ENCODE measurements around the gene ACOT7.

ACOT7 gene

DNA sequence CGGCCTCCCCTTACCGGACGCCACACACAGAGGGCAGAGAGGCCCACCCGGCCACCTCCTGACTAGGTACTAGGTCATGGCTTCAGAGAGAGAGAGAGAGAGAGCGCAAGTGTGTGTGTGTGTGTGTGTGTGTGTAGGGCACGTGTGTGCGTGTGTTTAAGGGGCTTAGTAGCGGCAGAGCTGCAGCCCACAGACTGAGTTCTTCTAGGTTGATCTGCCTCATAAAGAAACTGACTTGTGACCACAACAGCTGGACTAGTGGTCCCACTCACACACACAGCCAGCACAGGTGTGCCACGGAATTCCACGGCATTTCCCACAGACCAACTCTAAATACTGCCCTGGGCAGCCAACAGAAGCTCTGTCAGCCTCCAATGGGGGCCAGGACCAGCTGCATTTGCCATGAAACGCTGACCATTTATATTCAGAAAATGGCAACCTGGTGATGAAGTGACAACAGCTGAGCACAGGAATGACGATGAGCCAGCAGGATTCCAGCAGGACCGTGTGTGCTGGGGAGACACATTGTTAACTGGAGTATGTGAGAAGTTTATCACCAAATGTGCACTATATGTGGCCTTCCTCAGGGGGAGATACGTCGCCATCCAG lies 93.9 kb downstream of the ACOT7 start:
- no peaks in the 10 kb centered on the region for H3K27me3 ChIP-seq (replicated peaks; ENCODE audit: control insufficient read depth, insufficient read depth, low read length)
- H3K4me1 ChIP-seq (ENCODE audit: control insufficient read depth, insufficient read depth, low read length), result no peaks in the 10 kb centered on the region
- no peak overlapping the region for H3K4me3 ChIP-seq (ENCODE audit: low read length)
- no peaks in the 10 kb centered on the region for H3K9me3 ChIP-seq (ENCODE audit: control insufficient read depth, low read length)
- DNase-seq (ENCODE audit: low read depth), result no peak
- H3K9ac ChIP-seq (ENCODE audit: low read length), result no peak overlapping the region
- H3K36me3 ChIP-seq (ENCODE audit: control insufficient read depth, insufficient read depth, low read length, severe bottlenecking), result no peaks in the 10 kb centered on the region

DNA sequence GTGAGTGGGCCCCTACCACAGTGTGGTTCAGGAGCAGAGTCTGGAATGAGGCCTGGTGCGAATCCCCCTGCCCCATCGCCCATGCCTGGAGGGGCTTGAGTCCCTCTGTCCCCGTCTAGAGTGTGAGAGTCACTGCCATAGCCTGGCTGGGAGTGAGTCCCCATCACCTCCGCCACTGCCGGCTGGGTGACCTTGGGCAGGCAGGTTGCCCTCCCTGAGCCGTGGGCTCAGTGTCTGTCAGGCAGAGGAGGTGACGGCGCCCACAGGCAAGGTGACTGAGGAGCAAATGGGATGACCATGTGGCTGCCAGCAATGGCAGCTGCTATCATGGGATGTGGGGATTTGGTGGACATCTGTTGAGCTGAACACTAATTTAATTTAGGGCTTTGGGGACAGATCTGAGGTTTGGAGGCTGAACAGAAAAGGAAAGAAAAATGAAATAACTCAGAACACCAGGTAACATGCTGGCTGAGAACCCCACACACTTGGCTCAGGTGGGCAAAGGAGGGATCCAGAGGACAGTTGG lies 94.6 kb downstream of the ACOT7 start:
- Histone ChIP-seq H3K9me3 (ENCODE audit: control insufficient read depth, low read length) (no peaks in the 10 kb centered on the region), H3K36me3 (ENCODE audit: control insufficient read depth, insufficient read depth, low read length, severe bottlenecking) (no peaks in the 10 kb centered on the region), H3K9ac (ENCODE audit: low read length) (no peak overlapping the region), H3K27me3 (replicated peaks; ENCODE audit: control insufficient read depth, insufficient read depth, low read length) (no peaks in the 10 kb centered on the region), H3K4me3 (ENCODE audit: low read length) (no peak overlapping the region), H3K4me1 (ENCODE audit: control insufficient read depth, insufficient read depth, low read length) (peaks cover 6% of the 10 kb centered on the region)
- no peak for DNase-seq (ENCODE audit: low read depth)

DNA sequence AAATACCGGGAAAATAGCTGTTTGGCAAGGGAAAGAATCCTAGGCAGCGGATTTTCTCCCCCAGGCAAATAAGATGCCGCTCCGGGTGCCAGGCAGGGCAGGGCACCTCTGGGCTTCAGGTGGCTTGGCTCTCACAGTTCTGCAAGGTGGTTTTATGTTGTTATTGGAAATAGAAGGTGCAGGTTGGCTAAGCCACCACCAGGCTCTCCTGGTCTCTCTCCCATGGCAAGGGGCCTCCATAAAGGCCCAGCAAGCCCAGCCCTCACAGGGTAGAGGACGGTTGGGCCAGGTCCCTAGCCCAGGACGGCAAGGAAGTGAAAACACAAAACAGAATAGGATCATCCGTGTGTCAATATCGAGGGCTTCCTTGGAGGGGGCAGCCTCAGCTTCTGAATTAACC lies 95.0 kb downstream of the ACOT7 start:
- no peaks in the 10 kb centered on the region for H3K9me3 ChIP-seq (ENCODE audit: control insufficient read depth, low read length)
- H3K4me3 ChIP-seq (ENCODE audit: low read length), result no peak overlapping the region
- H3K4me1 ChIP-seq (ENCODE audit: control insufficient read depth, insufficient read depth, low read length), result peaks cover 11% of the 10 kb centered on the region
- H3K27me3 ChIP-seq (replicated peaks; ENCODE audit: control insufficient read depth, insufficient read depth, low read length), result no peaks in the 10 kb centered on the region
- DNase-seq (ENCODE audit: low read depth), result no peak
- H3K9ac ChIP-seq (ENCODE audit: low read length), result no peak overlapping the region
- no peaks in the 10 kb centered on the region for H3K36me3 ChIP-seq (ENCODE audit: control insufficient read depth, insufficient read depth, low read length, severe bottlenecking)

DNA sequence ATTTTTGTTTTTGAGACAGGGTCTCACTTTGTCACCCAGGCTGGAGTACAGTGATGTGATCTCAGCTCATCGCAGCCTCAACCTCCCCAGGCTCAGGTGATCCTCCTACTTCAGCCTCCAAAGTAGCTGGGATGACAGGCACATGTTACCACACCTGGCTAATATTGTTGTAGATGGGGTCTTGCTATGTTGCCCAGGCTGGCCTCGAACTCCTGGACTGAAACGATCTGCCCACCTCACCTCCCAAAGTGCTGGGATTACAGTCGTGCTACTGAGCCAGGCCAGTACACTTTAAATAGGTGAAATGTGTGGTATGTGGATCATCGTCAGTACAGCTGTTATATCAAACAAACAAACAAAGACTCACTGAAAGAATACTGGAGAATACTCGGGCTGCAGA lies 97.7 kb downstream of the ACOT7 start:
- no peak for DNase-seq (ENCODE audit: low read depth)
- peaks cover 20% of the 10 kb centered on the region for H3K4me1 ChIP-seq (ENCODE audit: control insufficient read depth, insufficient read depth, low read length)
- no peak overlapping the region for H3K4me3 ChIP-seq (ENCODE audit: low read length)
- no peak overlapping the region for H3K9ac ChIP-seq (ENCODE audit: low read length)
- no peaks in the 10 kb centered on the region for H3K27me3 ChIP-seq (replicated peaks; ENCODE audit: control insufficient read depth, insufficient read depth, low read length)
- H3K36me3 ChIP-seq (ENCODE audit: control insufficient read depth, insufficient read depth, low read length, severe bottlenecking), result no peaks in the 10 kb centered on the region
- no peaks in the 10 kb centered on the region for H3K9me3 ChIP-seq (ENCODE audit: control insufficient read depth, low read length)

DNA sequence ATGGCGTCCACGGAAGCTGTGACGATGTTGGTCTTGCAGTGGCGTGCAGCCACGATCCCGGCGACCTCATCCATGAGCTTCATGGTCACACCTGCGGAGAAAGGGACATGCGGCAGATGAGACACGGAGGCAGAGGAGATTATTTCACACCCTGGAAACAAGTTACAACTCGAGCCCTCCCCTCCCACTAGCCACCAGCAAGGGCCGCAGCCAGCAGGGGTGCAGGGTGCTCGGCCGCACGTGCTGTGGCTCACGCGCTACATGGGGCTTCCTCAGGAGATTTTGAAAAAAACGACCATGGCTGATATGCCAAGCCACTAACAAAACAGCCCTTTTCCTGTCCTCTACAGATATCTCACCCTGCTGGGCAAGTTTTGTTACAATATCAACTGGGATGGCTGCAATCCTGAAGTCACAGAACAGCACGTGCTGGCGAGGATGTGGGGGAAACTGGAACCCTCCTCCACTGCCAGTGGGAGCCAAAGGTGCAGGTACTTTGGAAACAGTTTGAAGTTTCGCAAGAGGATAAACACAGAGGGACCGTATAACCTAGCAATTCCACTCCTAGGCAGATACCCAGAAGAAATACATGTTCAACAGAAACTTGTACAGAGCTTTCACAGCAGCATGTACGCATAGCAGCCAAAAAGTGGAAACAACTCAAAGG lies 98.5 kb downstream of the ACOT7 start:
- H3K4me1 ChIP-seq (ENCODE audit: control insufficient read depth, insufficient read depth, low read length), result peaks cover 26% of the 10 kb centered on the region
- H3K27me3 ChIP-seq (replicated peaks; ENCODE audit: control insufficient read depth, insufficient read depth, low read length), result no peaks in the 10 kb centered on the region
- no peak overlapping the region for H3K4me3 ChIP-seq (ENCODE audit: low read length)
- DNase-seq (ENCODE audit: low read depth), result no peak
- no peak overlapping the region for H3K9ac ChIP-seq (ENCODE audit: low read length)
- H3K36me3 ChIP-seq (ENCODE audit: control insufficient read depth, insufficient read depth, low read length, severe bottlenecking), result no peaks in the 10 kb centered on the region
- H3K9me3 ChIP-seq (ENCODE audit: control insufficient read depth, low read length), result no peaks in the 10 kb centered on the region

DNA sequence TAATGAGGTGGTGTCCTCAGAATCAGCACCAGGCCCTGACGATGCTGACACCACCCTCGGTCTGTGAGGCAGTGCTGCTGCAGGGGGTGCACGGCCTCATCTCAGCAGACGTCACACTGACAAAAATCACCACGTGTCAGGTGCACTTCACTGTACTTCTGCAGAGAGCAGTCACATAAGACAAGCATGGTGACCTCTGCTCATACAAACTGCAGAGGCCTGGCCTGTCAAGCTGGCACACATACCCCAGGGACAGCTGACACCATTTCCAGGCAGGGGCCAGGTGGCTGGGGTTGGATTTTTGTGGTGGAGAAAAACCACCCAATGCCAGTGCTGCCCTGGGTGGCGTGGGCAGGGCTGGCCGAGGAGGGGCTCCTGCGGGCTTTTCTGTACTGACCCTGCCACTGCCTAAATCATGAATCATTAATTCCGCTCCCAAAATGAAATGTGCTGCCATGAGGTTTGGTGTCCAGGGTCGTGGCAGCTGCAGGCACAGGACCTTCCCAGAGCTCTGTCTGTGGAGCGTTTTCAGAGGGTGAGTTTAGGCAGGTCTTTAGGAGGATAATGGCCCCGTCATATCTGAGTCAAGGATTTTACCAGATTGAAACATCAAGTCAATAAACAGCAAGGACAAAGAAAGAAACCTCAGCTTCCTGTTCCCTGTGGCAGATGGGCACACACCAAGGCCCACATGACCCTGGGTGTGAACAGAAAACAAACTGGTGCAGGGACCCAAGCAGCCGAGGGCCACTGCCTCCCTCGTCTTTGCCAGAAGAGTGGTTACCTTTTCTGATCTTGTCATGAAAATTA lies 99.3 kb downstream of the ACOT7 start:
- no peak for DNase-seq (ENCODE audit: low read depth)
- H3K4me1 ChIP-seq (ENCODE audit: control insufficient read depth, insufficient read depth, low read length), result peaks cover 26% of the 10 kb centered on the region
- no peak overlapping the region for H3K9ac ChIP-seq (ENCODE audit: low read length)
- no peaks in the 10 kb centered on the region for H3K9me3 ChIP-seq (ENCODE audit: control insufficient read depth, low read length)
- H3K36me3 ChIP-seq (ENCODE audit: control insufficient read depth, insufficient read depth, low read length, severe bottlenecking), result no peaks in the 10 kb centered on the region
- no peak overlapping the region for H3K4me3 ChIP-seq (ENCODE audit: low read length)
- H3K27me3 ChIP-seq (replicated peaks; ENCODE audit: control insufficient read depth, insufficient read depth, low read length), result no peaks in the 10 kb centered on the region

DNA sequence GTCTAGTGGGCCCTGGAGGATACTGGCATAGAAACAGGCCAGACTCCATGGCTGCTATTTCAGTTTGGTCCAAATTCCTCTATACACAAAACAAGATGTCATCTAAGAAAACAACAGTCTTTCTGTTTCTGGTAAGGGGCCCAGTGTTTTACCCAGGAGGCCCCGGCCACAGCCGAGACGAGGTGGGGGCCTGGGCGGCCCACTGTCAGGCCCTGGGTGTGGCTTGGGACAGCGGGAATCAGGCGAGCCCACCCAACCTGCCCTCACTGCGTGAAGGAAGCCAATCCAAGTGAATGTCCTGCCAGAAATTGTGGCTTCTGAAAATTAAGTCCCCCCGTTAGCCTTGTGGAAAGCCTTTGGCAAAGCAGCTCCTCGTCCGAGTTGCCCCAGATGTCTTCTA lies 101.5 kb downstream of the ACOT7 start:
- Histone ChIP-seq H3K27me3 (replicated peaks; ENCODE audit: control insufficient read depth, insufficient read depth, low read length) (no peaks in the 10 kb centered on the region), H3K9ac (ENCODE audit: low read length) (no peak overlapping the region), H3K9me3 (ENCODE audit: control insufficient read depth, low read length) (no peaks in the 10 kb centered on the region), H3K36me3 (ENCODE audit: control insufficient read depth, insufficient read depth, low read length, severe bottlenecking) (no peaks in the 10 kb centered on the region), H3K4me3 (ENCODE audit: low read length) (no peak overlapping the region), H3K4me1 (ENCODE audit: control insufficient read depth, insufficient read depth, low read length) (peaks cover 42% of the 10 kb centered on the region)
- DNase-seq (ENCODE audit: low read depth), result no peak

DNA sequence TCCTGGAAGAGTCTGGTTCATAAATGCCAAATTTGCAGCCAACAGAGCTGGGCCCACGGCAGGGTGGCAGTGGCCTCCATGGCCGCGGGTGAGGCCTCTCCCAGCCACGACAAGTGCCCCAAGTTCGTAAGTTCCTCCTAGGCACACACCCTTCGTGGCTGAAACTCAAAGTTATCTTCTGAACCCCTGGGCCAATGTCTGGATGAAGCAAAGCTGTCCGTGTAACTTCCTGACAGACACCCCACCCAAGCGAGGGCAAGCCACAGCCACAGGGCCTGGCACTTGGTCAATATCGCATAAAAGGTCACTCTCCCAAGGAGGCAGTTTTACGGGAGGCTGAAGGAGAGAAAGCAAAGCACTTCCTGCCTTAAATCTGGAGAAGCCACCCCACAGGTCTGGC lies 104.9 kb downstream of the ACOT7 start:
- peaks cover 35% of the 10 kb centered on the region for H3K4me1 ChIP-seq (ENCODE audit: control insufficient read depth, insufficient read depth, low read length)
- H3K9me3 ChIP-seq (ENCODE audit: control insufficient read depth, low read length), result no peaks in the 10 kb centered on the region
- H3K36me3 ChIP-seq (ENCODE audit: control insufficient read depth, insufficient read depth, low read length, severe bottlenecking), result no peaks in the 10 kb centered on the region
- no peak overlapping the region for H3K4me3 ChIP-seq (ENCODE audit: low read length)
- DNase-seq (ENCODE audit: low read depth), result no peak
- no peaks in the 10 kb centered on the region for H3K27me3 ChIP-seq (replicated peaks; ENCODE audit: control insufficient read depth, insufficient read depth, low read length)
- H3K9ac ChIP-seq (ENCODE audit: low read length), result no peak overlapping the region

DNA sequence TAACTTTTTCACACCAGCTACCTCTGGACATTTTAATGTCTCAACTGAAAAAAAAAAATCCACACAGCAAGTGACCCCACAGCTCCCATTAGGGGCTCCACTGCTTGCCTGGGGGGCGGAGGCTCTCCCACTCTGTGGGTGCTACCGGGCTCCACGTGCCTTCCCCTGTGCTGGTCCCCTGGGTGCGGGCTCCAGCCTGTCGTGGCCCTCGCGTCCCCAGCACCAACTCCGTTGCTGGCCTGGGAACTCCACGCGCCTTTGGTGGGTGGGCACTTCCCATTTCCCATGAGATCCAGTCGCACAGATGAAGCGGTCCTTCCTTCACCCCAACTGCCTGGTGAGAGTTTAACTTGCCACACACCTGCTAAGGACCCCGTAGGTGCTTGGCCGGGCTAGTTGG lies 105.5 kb downstream of the ACOT7 start:
- Histone ChIP-seq H3K4me3 (ENCODE audit: low read length) (no peak overlapping the region), H3K9ac (ENCODE audit: low read length) (peak overlapping the region; percentile 66), H3K9me3 (ENCODE audit: control insufficient read depth, low read length) (no peaks in the 10 kb centered on the region), H3K4me1 (ENCODE audit: control insufficient read depth, insufficient read depth, low read length) (peaks cover 34% of the 10 kb centered on the region), H3K27me3 (replicated peaks; ENCODE audit: control insufficient read depth, insufficient read depth, low read length) (no peaks in the 10 kb centered on the region), H3K36me3 (ENCODE audit: control insufficient read depth, insufficient read depth, low read length, severe bottlenecking) (no peaks in the 10 kb centered on the region)
- no peak for DNase-seq (ENCODE audit: low read depth)

DNA sequence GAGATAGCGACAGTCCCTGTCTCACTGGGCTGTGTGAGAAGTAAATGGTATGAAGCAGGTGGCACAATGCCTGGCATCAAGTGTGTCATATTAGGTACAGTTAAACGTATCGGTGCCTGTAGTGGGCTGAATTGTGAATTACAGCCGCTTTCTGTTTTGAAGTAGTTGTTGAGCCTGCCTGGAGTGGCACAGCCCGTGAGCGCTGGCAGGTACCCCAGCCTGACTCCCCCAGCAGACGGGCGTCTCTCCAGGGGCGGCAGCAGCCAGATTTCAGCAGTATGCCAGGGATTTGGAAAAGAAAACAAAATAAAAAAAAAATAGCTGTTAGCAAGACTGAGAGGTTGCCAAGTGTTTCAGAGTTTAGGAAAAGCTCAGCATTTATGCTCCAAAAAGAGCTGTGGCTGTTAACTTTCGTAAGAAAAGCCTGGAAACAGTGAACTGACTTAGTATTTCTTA lies 106.1 kb downstream of the ACOT7 start:
- peak overlapping the region; percentile 66 for H3K9ac ChIP-seq (ENCODE audit: low read length)
- H3K27me3 ChIP-seq (replicated peaks; ENCODE audit: control insufficient read depth, insufficient read depth, low read length), result no peaks in the 10 kb centered on the region
- DNase-seq (ENCODE audit: low read depth), result peak; percentile 13
- no peak overlapping the region for H3K4me3 ChIP-seq (ENCODE audit: low read length)
- H3K9me3 ChIP-seq (ENCODE audit: control insufficient read depth, low read length), result no peaks in the 10 kb centered on the region
- peaks cover 33% of the 10 kb centered on the region for H3K4me1 ChIP-seq (ENCODE audit: control insufficient read depth, insufficient read depth, low read length)
- no peaks in the 10 kb centered on the region for H3K36me3 ChIP-seq (ENCODE audit: control insufficient read depth, insufficient read depth, low read length, severe bottlenecking)

DNA sequence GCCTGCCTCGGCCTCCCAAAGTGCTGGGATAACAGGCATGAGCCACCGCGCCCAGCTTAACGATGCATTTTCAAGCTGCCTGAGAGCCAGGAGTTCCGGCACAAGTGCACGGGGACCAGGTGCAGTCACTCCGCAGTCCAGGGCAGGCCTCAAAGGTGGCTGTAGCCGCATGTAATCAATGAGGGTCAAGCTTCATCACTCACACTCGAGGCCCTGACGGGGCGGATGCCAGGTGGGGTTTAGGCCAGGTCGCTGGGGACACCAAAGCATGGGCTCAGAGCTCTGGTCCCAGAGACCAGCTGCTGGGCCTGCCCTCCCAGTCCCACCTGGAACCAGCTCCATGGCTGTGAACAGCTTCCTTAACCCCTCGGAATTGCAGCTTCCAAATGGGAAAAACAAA lies 106.5 kb downstream of the ACOT7 start:
- no peak overlapping the region for H3K4me3 ChIP-seq (ENCODE audit: low read length)
- peaks cover 31% of the 10 kb centered on the region for H3K4me1 ChIP-seq (ENCODE audit: control insufficient read depth, insufficient read depth, low read length)
- H3K36me3 ChIP-seq (ENCODE audit: control insufficient read depth, insufficient read depth, low read length, severe bottlenecking), result no peaks in the 10 kb centered on the region
- H3K27me3 ChIP-seq (replicated peaks; ENCODE audit: control insufficient read depth, insufficient read depth, low read length), result no peaks in the 10 kb centered on the region
- H3K9me3 ChIP-seq (ENCODE audit: control insufficient read depth, low read length), result no peaks in the 10 kb centered on the region
- DNase-seq (ENCODE audit: low read depth), result no peak
- peak overlapping the region; percentile 30 for H3K9ac ChIP-seq (ENCODE audit: low read length)
